GM18499 (cell line): ENCODE measurements around the gene ITPRIPL2.

ENCODE experiments used
- ATAC-seq: cut with Tn5 transposase; IDR thresholded peaks from one replicate; pipeline ENCODE4 v1.9.1; 2021; ENCODE audit warnings: moderate number of reproducible peaks; ENCODE audit not compliant: insufficient read depth, unreplicated experiment

The ITPRIPL2 gene

DNA sequence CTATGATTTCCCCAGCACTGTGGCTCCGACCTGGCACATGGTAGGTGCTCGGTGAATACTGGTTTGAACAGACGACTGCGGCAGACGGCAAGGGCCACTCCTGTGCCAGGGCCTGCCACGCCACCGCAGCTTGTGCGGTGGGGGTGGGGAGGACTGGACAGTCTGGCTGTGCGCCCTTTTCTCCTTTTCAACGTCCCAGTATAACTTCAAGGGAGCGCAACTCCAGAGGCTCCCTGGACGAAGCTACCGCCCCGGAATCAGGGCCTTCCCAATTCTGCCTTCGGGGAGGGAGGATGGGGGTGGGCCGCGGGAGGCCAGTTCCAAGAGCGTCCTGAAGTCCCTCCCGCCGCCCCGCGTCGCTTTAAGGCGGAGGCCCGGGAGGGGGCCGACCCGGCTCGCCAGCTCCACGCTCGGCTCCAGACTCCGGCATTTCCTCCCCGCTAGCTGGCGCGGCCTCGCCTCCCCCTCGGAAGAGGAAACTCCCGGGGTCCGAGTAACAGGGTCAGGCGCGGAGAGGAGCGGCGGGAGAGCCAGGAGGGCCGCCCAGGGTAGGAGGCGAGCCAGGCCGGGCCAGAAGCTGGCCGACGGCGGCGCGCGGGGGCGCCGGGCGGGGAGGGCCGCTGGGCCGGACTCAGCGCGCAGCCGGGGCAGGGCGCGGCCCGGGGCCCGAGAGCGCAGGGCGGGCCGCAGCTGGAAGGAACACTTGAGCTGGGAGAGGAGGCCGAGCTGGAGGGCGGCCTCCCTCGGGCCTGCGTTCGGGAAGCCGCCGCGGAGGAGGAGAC, at the start of gene ITPRIPL2:
TSS of gene ITPRIPL2 (plus strand) at position 388 of the 782 bp plus-strand sequence. CDS start 498 bp downstream, outside the sequence.
- ATAC-seq = no peak

DNA sequence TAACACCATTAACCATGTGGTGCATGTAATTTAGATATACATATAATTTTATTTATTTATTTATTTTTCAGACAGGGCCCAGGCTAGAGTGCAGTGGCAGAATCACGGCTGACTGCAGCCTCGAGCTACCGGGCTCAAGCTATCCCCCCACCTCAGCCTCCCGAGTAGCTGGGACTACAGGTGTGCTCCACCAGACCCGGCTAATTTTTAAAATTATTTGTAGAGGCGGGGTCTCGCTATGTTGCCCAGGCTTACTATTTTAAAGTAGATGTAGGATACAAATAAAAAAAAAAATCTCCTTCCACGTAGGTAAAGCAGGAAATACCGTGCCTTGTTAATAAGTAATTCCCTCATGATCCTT, 46.8 kb upstream of the ITPRIPL2 start:
- no peak for ATAC-seq

DNA sequence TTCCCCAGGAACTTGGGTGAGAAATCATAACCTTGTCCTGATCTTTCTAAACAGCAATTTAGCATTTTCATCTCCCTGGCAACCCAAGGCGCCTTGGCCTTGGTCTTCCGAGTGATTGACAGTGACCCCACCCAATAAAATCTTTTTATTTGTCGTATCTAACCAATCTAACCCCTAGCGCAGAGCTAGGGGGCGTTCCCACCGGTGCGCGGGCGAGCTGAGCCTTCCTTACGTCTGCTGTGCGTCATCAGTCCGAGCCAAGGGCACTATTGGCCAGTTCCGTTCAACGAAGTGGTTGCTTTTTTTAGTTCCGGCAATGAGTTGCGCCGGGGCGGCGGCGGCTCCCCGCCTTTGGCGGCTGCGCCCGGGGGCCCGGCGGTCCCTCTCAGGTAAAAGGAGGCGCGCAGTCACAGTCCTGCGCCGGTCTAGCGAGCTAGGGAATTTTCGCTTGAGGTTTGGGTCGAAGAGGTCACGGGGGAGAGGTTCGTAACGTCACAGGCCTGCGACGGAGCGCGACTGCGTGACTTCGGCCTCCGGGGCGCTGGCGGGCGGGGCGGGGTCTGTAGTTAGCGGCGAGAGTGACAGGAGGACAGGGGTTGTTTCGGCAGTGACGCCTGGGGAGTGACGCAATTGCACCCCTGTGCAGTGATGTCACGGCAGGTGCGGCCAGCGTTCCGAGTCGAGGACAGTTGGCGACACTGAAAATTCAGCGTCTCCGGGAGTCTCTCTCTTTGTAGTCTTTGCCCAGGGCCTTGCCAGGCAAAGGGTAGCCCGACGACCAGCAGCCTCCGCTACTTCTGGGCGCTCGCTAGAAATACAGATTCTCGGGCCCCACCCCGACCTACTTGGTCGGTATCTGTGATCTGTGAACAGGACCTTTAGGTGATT, 46.2 kb upstream of the ITPRIPL2 start, which contains the start of gene COQ7:
TSS of gene COQ7 (plus strand) at position 266 of the 888 bp plus-strand sequence. CDS start at position 317, 51 bp downstream.
- peak; percentile 89 for ATAC-seq

DNA sequence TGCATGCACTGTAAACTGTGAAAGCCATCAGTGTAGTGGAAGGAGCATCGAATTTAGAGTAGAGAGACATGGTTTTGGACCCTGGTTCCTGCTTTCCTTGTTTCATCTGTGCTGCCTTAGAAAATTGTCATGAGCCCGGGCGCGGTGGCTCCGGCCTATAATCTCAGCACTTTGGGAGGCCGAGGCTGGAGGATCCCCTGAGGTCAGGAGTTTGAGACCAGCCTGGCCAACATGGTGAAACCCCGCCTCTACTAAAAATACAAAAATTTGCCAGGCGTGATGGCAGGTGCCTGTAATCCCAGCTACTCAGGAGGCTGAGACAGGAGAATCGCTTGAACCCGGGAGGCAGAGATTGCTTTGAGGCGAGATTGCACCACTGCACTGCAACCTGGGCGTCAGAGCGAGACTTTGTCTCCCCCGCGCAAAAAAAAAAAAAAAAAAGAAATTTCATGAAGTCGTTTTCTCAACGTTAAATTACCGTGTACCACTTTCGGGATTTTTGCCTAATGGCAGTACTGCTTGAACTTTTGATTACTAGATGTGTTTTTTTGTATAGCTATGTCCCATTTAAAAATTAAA, 45.4 kb upstream of the ITPRIPL2 start:
- ATAC-seq = no peak

GRCh38 chr16:19071811-19072777, 41.7 kb upstream of the ITPRIPL2 start:
- no peak for ATAC-seq

DNA sequence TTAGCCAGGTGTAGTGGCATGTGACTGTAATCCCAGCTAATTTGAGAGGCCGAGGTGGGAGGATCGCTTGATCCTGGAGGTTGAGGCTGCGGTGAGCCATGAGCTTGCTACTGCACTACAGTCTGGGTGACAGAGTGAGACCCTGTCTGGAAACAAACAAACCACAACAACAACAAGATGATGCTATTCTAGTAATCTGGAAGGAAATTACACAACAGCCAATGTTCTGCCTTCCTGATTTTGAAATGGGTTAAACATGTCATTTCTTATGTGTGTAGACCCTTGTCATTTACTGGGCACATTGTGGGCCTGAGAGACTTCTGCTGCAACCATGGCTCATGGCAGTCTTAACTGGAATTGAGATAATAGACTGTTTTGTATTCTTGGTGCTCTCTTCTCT, 40.4 kb upstream of the ITPRIPL2 start:
- ATAC-seq = no peak

GRCh38 chr16:19073863-19074262, 39.9 kb upstream of the ITPRIPL2 start:
- ATAC-seq = no peak

GRCh38 chr16:19075511-19075910, 38.3 kb upstream of the ITPRIPL2 start:
- no peak for ATAC-seq

DNA sequence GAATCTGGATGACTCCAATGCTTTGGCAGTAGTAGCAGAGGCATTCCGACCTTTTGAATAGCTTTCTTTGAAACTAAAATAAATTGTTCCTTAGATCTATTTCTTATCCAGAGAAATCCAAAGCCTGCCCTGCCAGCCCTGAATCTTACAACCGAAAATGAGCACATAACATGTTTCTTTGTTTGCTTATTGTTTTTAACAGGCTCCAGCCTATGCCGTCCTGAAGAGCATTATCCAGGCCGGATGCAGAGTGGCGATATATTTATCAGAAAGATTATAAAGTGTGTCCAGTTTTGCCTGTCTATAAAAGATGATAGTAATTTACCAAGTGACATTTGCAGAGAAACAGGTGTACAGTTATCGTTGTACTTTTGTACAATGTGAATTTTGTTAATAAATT, 35.9 kb upstream of the ITPRIPL2 start:
- no peak for ATAC-seq

DNA sequence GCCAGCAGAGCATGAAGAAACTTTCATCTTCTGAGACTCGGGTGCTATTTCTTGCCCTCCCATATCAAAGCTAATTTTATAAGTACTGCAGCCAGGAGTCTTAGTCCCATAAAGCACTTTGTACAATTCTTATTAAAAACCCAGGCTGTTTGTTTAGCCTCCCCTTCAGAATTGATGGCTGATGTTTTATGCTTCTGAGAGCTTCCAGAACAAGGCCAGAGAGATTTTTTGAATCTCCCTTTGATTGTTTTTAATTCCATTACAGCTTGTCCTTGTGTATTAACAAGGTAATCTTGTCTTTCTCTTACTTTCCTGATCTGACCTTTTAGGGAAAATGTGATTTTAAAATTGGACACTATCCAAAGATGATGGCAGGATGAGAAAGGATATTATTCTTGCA, 30.1 kb upstream of the ITPRIPL2 start:
- no peak for ATAC-seq

GRCh38 chr16:19084139-19084538, 29.6 kb upstream of the ITPRIPL2 start:
- ATAC-seq = no peak

DNA sequence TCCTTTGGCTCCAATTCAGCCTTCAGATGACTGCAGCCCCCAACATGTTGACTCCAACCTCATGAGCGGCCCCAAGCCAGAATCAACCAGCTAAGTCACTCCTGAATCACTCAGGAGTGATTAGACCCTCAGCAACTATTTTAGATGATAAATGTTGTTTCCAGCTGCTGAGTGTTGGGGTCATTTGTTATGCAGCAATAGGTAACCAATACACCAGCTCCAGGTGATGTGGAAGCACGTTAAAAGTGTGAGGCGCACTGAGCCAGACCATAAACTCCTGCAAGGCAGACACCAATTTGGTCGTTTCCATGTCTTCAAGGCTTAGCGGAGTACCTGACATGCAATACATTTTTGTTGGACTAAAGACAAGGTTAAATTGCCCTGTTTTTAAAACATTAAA, 28.9 kb upstream of the ITPRIPL2 start:
- no peak for ATAC-seq

- no peak for ATAC-seq
These were observed 28.0 kb upstream of the ITPRIPL2 start for GRCh38 chr16:19085679-19086200.

DNA sequence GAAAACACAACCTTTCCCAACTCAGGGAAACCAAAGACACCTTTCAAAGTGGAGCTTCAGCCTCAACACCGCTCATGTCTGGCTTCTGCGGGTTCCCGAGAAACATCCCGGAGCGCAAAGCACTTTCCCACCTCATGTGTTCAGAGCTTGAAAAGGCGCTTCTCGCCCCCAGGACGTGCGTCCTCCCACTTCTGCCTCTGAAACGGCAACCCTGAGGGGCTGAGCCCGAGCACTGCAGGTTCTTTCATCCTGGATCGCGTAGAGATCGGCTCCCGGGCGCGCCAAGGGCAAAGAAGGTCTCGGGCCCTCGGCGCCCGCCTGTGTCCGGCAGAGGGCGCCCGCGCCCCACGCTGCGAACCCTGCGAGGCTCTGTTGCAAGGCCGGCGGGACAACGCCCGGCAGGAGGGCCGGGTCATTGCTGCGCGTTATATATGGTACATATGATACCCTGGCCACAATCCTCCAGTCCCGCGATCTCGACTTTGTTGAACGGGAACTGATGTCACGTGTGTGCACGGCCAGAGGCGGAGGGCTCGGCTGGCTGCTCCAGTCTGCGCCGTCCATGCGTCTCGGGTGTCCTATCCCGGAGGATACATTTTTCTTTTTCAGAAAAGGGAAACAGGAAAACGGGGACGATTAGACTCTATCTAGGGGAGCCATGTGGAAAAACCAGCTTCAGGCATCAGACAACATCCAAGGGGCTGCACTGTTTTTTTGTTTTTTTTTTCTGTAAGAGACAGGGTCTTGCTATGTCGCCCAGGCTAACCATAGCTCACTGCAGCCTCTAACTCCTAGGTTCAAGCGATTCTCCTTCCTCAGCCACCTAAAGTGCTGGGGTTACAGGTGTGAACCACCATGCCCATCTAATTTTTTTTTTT, 27.2 kb upstream of the ITPRIPL2 start:
- ATAC-seq = no peak

GRCh38 chr16:19088341-19088916, 25.3 kb upstream of the ITPRIPL2 start:
- no peak for ATAC-seq

DNA sequence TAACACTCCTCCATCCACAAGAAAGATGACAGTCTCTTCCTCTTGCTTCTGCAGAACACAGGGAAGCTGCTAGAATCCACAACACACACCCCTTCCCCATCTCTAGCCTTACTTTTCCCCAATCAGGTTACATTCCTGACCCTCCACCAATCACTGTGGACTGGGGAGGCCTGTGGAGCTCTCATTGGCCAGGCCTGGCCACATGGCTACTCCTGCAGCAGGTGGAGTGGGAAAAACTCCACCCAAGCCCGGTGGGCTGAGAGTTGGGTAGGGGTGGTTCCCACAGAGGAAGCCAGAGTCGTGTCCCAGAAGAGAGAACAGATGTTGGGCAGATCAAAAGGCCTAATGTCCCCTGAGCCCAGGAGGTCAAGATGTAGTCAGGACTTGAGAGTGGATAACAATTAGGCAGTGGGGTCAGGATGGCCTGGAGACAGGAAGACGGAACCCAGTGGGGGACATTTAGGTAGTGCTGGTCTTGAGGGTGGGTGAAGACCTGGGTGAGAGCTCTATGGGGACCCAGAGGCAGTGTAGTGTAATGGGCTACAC, 24.3 kb upstream of the ITPRIPL2 start:
- ATAC-seq = no peak

DNA sequence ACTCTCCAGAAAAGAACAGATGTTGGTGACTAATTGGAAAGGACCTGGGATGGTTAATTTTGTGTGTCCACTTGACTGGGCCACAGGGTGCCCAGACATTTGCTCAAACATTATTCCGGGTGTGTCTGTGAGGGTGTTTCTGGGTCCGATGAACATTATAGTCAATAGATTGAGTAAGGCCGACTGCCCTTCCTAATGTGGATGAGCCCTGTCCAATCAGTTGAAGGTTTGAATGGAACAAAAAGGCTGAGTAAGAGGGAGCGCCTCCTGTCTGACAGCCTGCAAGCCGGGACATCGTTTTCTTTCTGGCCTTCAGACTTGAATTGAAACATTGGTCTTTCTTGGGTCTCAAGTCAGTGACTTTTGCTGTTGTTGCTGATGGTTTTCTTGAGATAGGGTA, 22.8 kb upstream of the ITPRIPL2 start:
- no peak for ATAC-seq
